Hematopoietic multipotent progenitor cell treated with erythropoietin and hydrocortisone succinate and interleukin-3 and kit ligand, for 15 days (in vitro differentiated cells): ENCODE results near the gene WAPL.

ENCODE experiments used
- DNase-seq: peaks from one replicate; pipeline ENCODE4 v3.0.0-alpha.2; 2015; ENCODE audit warnings: low spot score

Gene WAPL

GRCh38 chr10:86523348-86523747, 1.8 kb upstream of the WAPL start:
- DNase-seq, result no peak

- DNase-seq, result no peak
Measured at GRCh38 chr10:86522510-86522855, 891 bp upstream of the WAPL start.

GRCh38 chr10:86520871-86521677, 518 bp downstream of the WAPL start:
- DNase-seq, result peak; percentile 35

GRCh38 chr10:86518781-86519180, 2.8 kb downstream of the WAPL start:
- DNase-seq, result no peak

- DNase-seq, result no peak
Measured at GRCh38 chr10:86512137-86512536, 9.5 kb downstream of the WAPL start.

GRCh38 chr10:86511027-86511865, 10.3 kb downstream of the WAPL start:
- DNase-seq, result no peak

- no peak for DNase-seq
Measured at GRCh38 chr10:86509145-86509544, 12.4 kb downstream of the WAPL start.

GRCh38 chr10:86508217-86508616, 13.4 kb downstream of the WAPL start:
- no peak for DNase-seq

GRCh38 chr10:86506499-86506898, 15.1 kb downstream of the WAPL start:
- DNase-seq, result no peak

- DNase-seq, result no peak
Measured at GRCh38 chr10:86506062-86506461, 15.5 kb downstream of the WAPL start.

- no peak for DNase-seq
Measured at GRCh38 chr10:86504510-86504909, 17.1 kb downstream of the WAPL start.

- no peak for DNase-seq
Measured at GRCh38 chr10:86500846-86501245, 20.7 kb downstream of the WAPL start.

- no peak for DNase-seq
Measured at GRCh38 chr10:86498598-86498997, 23.0 kb downstream of the WAPL start.

- DNase-seq, result no peak
Measured at GRCh38 chr10:86497621-86498020, 24.0 kb downstream of the WAPL start.

- no peak for DNase-seq
Measured at GRCh38 chr10:86489960-86490612, 31.5 kb downstream of the WAPL start.

GRCh38 chr10:86489071-86489810, 32.4 kb downstream of the WAPL start:
- no peak for DNase-seq

GRCh38 chr10:86486856-86487255, 34.7 kb downstream of the WAPL start:
- DNase-seq, result no peak

GRCh38 chr10:86483664-86484063, 37.9 kb downstream of the WAPL start:
- DNase-seq, result no peak

- DNase-seq, result no peak
Measured at GRCh38 chr10:86481761-86482160, 39.8 kb downstream of the WAPL start.

GRCh38 chr10:86480571-86480970, 41.0 kb downstream of the WAPL start:
- DNase-seq, result no peak

GRCh38 chr10:86472061-86472460, 49.5 kb downstream of the WAPL start:
- DNase-seq, result no peak
